ENCODE data around the gene PIK3C3.
"Not testable (repeated sequence)": the region's sequence is repeated elsewhere in the genome, so short reads cannot be mapped to it uniquely, and the experiment has no call there.

PIK3C3 gene

GRCh38 chr18:42080340-42080739 lies 125.3 kb downstream of the PIK3C3 start:
- DNase-seq: no peak

DNA sequence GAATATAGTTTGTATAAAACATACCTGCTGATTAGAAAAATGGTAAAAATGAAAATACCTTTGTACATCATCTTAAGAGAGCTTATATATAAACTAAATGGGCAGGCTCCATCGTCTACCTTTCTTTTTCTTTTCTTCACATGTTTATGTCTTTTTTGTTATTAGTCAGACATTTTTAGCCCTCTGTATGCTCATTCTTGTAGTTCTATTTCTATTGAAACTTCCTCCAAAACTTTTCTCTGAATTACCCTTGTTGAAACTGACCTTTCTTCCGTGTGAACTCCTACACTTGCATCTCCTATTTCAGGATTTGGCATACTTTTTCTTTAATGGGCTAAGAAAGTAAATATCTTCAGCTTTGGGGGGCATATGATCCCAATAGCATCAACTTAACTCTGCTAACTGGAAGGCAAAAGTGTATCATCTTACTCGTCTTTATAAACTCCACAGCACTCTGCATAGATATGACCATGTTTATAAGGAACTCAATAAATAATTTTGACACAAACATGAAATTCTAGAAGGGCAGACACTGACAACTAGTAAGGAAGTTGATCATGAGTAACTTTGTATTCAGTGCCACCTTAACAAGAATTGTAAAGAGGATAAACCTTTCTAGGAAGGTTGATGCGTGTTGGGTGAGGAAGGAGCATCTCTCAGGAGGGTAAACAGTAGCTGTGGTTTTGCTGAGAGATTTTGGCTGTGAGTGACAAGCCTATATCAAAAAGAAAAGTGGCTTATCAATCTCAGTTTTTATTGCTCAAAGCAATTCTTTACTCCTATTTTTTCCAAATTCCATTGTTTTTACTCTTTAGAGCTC lies 127.6 kb downstream of the PIK3C3 start:
- DNase-seq: no peak

- no peak for DNase-seq
Measured at GRCh38 chr18:42086288-42086687, 131.3 kb downstream of the PIK3C3 start.

DNA sequence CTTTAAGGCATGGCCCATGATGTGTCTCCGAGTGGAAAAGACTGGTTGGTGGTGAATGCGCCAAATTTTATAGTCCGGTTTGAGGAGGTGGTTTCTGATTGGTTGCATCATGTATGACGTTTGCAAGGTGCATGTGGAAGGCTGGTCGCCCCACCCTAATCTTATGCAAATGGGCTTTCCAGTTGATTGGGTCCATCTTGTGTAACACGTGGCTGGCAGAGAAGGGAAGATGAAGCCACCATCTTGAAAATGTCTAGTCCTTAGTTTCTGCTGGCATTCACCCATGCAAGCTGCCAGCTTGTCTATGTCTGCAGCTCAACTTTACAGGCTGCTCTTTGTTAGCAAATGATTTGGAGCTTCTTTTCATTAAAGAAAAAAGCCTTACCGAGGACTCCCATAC lies 132.2 kb downstream of the PIK3C3 start:
- DNase-seq: no peak

GRCh38 chr18:42087876-42088275 lies 132.8 kb downstream of the PIK3C3 start:
- DNase-seq: no peak

DNA sequence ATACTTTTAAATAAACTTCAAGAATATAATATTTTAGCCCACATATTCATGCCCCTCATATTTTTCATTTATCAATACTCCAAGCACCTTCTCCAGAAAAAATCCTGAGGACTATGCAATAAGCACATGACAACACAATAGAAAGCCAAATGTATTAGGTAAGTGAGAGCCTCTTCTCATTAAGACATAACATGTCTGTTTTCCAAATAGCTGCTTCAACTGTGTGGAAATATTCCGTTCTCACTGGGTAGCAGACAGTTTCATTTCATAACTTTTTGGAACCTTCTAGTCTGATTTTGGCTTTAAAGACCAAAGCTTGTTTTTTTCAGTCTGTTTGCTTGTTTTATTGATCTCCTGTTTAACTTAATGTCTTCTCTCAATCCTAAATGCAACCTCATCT lies 137.8 kb downstream of the PIK3C3 start:
- no peak for DNase-seq

DNA sequence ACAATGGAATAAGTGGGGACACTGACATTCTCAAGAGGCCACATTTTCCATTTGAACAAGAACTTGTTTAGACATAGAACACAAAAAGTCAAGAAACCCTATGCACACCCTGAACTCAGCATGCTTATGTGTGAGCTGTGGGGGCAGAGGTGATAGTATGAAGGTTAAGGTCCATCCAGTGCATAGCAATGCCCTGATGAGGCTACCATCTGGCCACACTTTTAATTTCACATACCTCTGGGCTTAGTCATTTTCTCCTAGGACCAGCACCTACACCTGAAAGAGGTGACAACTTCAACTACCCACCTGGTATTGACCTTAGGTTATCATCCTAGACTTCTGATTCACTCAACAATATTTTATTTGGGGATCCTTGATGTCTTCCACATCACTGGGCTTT lies 139.8 kb downstream of the PIK3C3 start:
- DNase-seq: no peak

DNA sequence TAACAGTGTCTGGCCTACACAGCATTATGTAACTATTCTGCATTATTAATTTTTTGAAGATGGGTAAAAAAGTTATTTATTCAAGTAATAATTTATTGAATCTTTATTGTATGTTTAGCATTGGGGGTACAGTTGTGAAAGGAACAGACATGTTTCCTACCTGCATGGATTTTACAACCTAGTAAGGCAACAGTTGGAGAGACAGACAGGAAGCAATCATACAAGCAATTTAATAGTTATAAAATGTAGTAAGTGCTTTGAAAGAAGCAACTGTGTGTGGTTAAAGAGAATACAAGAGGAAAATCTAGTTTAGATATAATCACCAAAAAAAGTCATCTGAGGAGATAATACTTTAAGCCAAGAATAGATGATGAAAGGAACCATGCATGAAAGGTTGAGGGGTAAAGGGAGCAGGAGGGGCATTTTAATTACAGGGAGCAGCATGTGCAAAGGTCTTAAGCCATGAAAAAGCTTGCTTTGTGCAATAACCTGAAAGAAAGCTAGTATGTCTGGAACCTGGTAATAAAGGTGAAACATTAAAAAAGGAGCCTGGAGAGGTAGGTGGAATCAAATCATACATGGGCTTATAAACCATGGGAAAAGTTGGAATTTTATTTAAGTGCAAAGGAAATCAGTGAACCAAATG lies 140.8 kb downstream of the PIK3C3 start:
- DNase-seq: no peak

GRCh38 chr18:42100248-42100647 lies 145.2 kb downstream of the PIK3C3 start:
- no peak for DNase-seq

GRCh38 chr18:42100911-42101310 lies 145.9 kb downstream of the PIK3C3 start:
- no peak for DNase-seq

- no peak for DNase-seq
Measured at GRCh38 chr18:42105394-42105793, 150.4 kb downstream of the PIK3C3 start.

- peak; percentile 7 for DNase-seq
Measured at GRCh38 chr18:42106784-42107183, 151.8 kb downstream of the PIK3C3 start.

GRCh38 chr18:42107287-42107686 lies 152.3 kb downstream of the PIK3C3 start:
- no peak for DNase-seq

GRCh38 chr18:42107691-42108450 lies 152.8 kb downstream of the PIK3C3 start:
- DNase-seq: peak; percentile 71

DNA sequence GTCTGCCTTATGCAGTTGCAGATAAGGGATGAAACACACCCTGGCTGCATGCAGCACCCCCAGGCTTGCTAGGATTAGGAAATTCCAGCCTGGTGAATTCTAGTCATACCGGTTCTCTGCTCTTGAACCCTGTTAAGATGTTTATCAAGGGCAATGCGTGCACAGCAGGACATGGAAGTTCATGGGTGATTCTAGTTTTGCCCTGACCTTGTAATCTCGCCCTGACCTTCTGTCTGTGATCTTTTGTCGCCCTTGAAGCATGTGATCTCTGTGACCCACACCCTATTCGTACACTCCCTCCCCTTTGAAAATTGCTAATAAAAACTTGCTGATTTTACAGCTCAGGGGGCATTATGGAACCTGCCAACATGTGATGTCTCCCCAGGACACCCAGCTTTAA lies 157.1 kb downstream of the PIK3C3 start:
- not testable (repeated sequence) for DNase-seq

DNA sequence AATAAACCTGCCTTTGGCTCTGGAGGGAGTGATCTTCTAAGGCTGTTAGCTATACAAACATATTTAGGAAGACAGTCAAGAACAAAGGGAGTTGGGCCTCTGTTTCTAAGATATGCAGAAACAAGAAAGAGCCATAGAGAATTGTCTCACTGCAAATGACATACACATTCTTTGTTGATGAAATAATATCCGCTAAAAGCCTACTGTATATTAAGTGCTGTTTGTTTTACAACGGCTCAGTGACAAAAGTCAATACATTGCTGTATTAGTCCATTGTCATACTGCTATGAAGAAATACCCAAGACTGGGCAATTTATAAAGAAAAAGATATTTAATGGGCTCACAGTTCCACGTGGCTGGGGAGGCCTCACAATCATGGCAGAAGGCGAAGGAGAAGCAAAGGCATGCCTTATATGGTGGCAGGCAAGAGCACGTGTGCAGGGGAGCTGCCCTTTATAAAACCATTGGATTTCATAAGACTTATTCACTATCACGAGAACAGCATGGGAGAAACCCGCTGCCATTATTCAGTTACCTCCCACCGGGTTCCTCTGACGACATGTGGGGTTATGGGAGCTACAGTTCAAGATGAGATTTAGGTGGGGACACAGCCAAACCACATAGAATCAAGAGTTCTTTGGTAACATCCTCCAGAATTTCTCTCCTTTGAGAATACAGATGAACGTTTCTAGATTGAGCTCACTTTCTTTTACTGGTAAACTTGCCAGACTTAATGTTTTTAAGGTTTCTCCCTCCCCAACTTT lies 157.8 kb downstream of the PIK3C3 start:
- DNase-seq: no peak

GRCh38 chr18:42113529-42114191 lies 158.6 kb downstream of the PIK3C3 start:
- DNase-seq: no peak

GRCh38 chr18:42114310-42114943 lies 159.4 kb downstream of the PIK3C3 start:
- DNase-seq: peak; percentile 97

- DNase-seq: no peak
Measured at GRCh38 chr18:42126586-42126985, 171.6 kb downstream of the PIK3C3 start.

- DNase-seq: no peak
Measured at GRCh38 chr18:42131066-42131929, 176.3 kb downstream of the PIK3C3 start.

DNA sequence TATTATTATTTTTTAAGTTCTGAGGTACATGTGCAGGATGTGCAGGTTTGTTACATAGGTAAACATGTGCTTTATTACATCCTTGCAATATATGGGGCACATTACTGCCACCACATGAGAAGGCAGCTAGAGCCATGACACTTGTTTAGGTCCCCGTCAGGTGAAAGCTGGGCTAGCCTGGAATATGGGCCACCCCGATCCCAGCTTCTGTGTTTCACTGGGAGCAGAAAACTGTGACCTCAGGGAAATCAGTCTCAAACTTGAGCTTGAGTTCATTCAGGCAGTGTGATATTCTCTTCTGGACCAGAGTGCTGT lies 176.9 kb downstream of the PIK3C3 start:
- DNase-seq: no peak
